ENCODE measurements around the gene USP25.

USP25 gene

DNA sequence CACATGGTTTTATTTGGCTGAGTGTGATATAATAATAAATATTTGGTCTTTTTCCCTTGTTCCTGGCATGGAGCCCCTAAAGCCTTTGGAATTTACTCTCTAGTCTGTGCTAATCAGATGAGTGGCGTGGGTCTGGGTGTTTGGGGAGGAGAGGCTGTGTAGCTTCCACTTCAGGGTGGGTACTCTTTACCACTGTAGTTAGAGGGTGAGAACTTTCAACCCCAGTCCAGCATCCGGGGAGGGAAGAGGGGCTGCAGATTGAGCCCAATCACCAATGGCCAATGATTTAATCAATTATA lies 20.0 kb downstream of the USP25 start:
- Histone ChIP-seq H3K4me1 (ENCODE audit: control insufficient read depth, insufficient read depth, low read length) (peaks cover 19% of the 10 kb centered on the region), H3K36me3 (ENCODE audit: insufficient read depth, low read length) (no peaks in the 10 kb centered on the region), H3K27me3 (ENCODE audit: control insufficient read depth, insufficient read depth, low read length) (no peaks in the 10 kb centered on the region), H3K9me3 (replicated peaks; ENCODE audit: low read length) (no peaks in the 10 kb centered on the region), H3K9ac (ENCODE audit: low read depth, low read length) (no peak overlapping the region), H3K4me3 (ENCODE audit: low read length) (no peak overlapping the region), H3K4me2 (ENCODE audit: low read length) (no peak overlapping the region)

DNA sequence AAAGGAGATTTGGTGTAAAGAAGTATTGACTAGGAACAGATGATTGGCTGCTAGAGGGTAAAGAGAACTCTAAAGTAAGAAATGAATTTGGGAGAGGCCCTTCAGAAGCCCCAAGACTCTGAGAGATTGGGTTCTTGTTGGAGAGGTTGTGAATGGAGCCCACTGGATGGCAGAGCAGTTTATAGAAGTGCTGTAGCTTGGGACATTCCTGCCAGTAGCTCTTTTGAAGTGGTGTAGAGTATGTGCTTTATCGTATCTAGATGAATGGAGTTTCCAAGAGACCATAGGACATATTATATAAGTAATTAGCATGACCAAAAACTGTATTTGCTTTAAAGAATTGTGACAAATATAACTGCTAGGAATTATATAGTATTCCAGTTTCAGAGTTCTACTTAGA lies 21.3 kb downstream of the USP25 start:
- Histone ChIP-seq H3K9me3 (replicated peaks; ENCODE audit: low read length) (no peaks in the 10 kb centered on the region), H3K4me3 (ENCODE audit: low read length) (no peak overlapping the region), H3K9ac (ENCODE audit: low read depth, low read length) (no peak overlapping the region), H3K27me3 (ENCODE audit: control insufficient read depth, insufficient read depth, low read length) (no peaks in the 10 kb centered on the region), H3K4me1 (ENCODE audit: control insufficient read depth, insufficient read depth, low read length) (peaks cover 22% of the 10 kb centered on the region), H3K4me2 (ENCODE audit: low read length) (no peak overlapping the region), H3K36me3 (ENCODE audit: insufficient read depth, low read length) (no peaks in the 10 kb centered on the region)

DNA sequence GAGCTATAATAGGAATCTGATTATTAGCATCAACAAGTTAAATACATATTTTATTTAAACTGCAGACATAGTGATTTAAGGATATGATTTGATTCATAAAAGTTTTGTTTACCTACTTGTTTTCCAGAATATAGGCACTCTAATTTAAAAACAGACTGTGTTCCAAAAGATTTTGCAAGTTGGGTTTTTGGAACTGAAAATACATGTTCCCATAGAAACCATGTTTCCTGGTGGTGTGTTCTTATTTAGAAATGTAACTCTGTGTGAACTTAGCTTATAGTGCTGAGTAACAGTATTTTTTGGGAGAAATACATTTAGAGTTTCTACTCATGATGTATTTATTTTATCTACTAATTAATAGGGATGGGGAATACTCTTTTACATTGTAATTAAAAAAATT lies 21.8 kb downstream of the USP25 start:
- Histone ChIP-seq H3K4me2 (ENCODE audit: low read length) (no peak overlapping the region), H3K27me3 (ENCODE audit: control insufficient read depth, insufficient read depth, low read length) (no peaks in the 10 kb centered on the region), H3K9me3 (replicated peaks; ENCODE audit: low read length) (no peaks in the 10 kb centered on the region), H3K36me3 (ENCODE audit: insufficient read depth, low read length) (no peaks in the 10 kb centered on the region), H3K4me3 (ENCODE audit: low read length) (no peak overlapping the region), H3K9ac (ENCODE audit: low read depth, low read length) (no peak overlapping the region), H3K4me1 (ENCODE audit: control insufficient read depth, insufficient read depth, low read length) (peaks cover 22% of the 10 kb centered on the region)

DNA sequence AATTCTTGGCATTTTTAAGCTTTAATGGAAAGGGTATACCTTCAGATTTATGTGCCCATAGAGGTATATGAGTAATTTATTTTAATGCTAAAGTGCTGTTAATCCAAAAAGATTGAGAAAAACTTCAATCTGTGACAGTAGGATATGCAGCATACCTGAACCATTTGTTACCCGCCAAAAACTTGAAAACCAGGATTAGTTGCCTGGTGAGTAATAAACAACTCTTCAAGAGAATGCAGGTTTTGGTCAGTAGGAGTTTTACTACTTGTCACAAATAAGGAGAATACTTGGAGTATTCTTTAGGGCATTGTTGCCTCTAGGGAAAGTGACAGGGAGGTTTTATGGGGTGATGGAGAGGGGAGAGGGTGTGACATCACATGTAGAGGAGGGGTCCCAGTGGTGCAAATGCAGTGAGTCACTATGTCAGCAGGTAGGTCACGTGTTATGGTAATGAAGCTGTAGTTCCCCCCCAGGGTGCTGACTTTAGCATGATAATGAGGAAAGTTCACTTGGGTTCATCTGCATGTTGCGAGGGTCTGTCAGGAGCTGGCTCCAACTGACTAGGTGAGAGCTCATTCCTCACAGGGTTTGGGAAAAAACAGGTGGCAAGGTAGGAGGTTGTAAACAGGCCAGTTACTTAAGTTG lies 23.1 kb downstream of the USP25 start:
- H3K36me3 ChIP-seq (ENCODE audit: insufficient read depth, low read length), result no peaks in the 10 kb centered on the region
- H3K27me3 ChIP-seq (ENCODE audit: control insufficient read depth, insufficient read depth, low read length), result no peaks in the 10 kb centered on the region
- no peak overlapping the region for H3K9ac ChIP-seq (ENCODE audit: low read depth, low read length)
- H3K9me3 ChIP-seq (replicated peaks; ENCODE audit: low read length), result no peaks in the 10 kb centered on the region
- no peak overlapping the region for H3K4me3 ChIP-seq (ENCODE audit: low read length)
- no peak overlapping the region for H3K4me2 ChIP-seq (ENCODE audit: low read length)
- peaks cover 22% of the 10 kb centered on the region for H3K4me1 ChIP-seq (ENCODE audit: control insufficient read depth, insufficient read depth, low read length)

DNA sequence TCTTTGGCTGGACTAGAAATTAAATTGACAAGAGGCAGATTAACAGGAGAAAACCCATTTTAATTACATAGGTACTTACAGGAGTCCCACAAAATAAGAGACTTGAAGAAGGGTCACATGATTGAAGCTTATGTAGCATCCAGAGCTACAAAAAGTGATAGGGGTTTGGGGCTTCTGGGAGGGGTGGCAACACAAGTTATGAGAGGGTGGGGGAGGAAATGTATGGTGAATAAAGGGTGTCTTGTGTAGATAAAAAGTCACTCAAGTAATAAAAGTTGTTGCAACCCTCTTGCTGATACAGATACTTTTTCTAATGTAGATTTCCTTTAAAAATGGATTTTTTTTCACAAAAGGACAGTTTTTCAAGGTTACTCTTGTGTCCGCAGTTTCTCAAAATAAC lies 24.0 kb downstream of the USP25 start:
- Histone ChIP-seq H3K4me1 (ENCODE audit: control insufficient read depth, insufficient read depth, low read length) (peaks cover 22% of the 10 kb centered on the region), H3K9ac (ENCODE audit: low read depth, low read length) (no peak overlapping the region), H3K36me3 (ENCODE audit: insufficient read depth, low read length) (no peaks in the 10 kb centered on the region), H3K27me3 (ENCODE audit: control insufficient read depth, insufficient read depth, low read length) (no peaks in the 10 kb centered on the region), H3K4me3 (ENCODE audit: low read length) (no peak overlapping the region), H3K4me2 (ENCODE audit: low read length) (no peak overlapping the region), H3K9me3 (replicated peaks; ENCODE audit: low read length) (no peaks in the 10 kb centered on the region)

DNA sequence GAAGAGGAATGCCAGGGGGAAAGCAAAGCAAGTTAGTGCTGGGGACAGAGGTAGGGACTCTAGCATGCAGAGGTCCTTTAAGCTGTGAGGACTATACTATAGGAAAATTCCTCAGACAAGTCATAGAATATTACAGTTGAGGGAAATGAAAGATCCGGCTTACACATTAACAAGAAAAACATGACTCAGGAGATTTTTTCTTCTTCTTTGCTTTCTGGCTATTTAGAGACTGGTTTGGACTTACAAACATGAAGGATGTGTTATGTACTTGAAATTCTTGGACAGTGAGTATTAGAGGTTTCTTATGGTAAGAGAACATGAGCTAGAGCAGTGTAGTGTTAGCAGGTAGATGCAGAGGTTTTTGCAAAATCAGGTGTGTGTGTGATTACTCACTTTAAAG lies 24.9 kb downstream of the USP25 start:
- Histone ChIP-seq H3K4me1 (ENCODE audit: control insufficient read depth, insufficient read depth, low read length) (peaks cover 14% of the 10 kb centered on the region), H3K4me2 (ENCODE audit: low read length) (peak overlapping the region; percentile 10), H3K9me3 (replicated peaks; ENCODE audit: low read length) (no peaks in the 10 kb centered on the region), H3K9ac (ENCODE audit: low read depth, low read length) (no peak overlapping the region), H3K36me3 (ENCODE audit: insufficient read depth, low read length) (no peaks in the 10 kb centered on the region), H3K4me3 (ENCODE audit: low read length) (no peak overlapping the region), H3K27me3 (ENCODE audit: control insufficient read depth, insufficient read depth, low read length) (no peaks in the 10 kb centered on the region)

DNA sequence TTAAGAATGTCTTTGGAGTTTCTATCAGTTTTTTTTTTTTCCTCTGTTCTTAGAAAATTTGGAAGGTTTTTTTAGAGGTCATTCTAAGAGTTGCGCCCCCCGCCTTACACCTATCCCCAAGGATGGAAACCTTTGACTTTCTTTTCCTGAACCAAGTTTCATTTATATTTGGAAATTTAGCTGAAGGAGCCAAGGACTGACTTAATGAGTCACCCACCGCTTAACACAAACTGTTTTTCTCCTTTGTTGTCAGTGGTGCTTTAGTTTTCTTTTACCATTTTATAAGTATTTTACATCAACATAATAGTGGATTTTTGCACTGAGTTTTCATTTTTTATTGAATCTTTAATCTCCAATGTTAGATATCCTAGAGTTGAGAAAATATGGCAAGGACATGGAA lies 25.3 kb downstream of the USP25 start:
- Histone ChIP-seq H3K4me3 (ENCODE audit: low read length) (no peak overlapping the region), H3K9me3 (replicated peaks; ENCODE audit: low read length) (no peaks in the 10 kb centered on the region), H3K27me3 (ENCODE audit: control insufficient read depth, insufficient read depth, low read length) (no peaks in the 10 kb centered on the region), H3K9ac (ENCODE audit: low read depth, low read length) (no peak overlapping the region), H3K4me1 (ENCODE audit: control insufficient read depth, insufficient read depth, low read length) (peaks cover 11% of the 10 kb centered on the region), H3K4me2 (ENCODE audit: low read length) (no peak overlapping the region), H3K36me3 (ENCODE audit: insufficient read depth, low read length) (no peaks in the 10 kb centered on the region)

DNA sequence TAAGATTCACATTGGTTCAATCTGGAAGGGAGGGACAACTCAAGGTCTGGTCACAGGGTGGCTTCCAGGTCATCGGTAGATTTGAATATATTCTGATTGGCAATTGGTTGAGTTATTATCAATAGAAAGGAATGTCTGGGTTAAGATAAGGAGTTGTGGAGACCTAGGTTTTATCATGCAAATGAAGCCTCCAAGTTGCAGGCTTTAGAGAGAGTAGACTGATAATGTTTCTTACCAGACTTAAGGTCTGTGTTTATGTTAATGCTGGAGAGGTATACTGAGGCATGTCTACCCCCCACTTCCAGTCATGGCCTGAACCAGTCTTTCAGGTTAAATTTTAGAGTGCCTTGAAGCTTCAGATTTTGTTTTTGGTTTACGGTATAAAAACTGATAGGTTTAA lies 29.7 kb downstream of the USP25 start:
- Histone ChIP-seq H3K4me3 (ENCODE audit: low read length) (no peak overlapping the region), H3K4me1 (ENCODE audit: control insufficient read depth, insufficient read depth, low read length) (peaks cover 6% of the 10 kb centered on the region), H3K36me3 (ENCODE audit: insufficient read depth, low read length) (no peaks in the 10 kb centered on the region)

DNA sequence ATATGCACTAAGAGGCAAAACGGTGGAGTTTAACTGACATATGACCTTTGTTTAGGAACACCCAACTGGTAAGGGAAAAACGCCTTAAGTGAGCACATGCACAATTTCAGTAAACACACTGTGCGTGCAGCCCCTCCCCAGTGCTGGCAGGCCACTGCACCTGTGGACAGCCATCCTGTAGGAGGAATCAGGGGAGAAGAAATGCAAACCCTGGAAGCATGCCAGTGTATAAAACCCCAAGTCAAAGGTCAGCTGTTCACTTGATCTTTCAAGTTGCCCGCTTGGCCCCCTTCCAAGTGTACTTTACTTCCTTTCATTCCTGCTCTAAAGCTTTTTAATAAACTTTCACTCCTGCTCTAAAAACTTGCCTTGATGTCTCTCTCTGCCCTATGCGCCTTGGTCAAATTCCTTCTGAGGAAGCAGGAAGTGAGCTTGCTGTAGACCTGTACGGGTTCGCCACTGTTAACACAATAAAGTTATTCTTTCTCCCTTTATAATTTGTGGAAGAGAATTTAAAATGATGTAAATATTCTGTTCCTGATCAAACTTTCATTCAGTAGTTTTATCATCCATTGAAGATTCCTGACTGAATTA lies 31.8 kb downstream of the USP25 start:
- Histone ChIP-seq H3K36me3 (ENCODE audit: insufficient read depth, low read length) (no peaks in the 10 kb centered on the region), H3K4me2 (ENCODE audit: low read length) (no peak overlapping the region), H3K4me3 (ENCODE audit: low read length) (no peak overlapping the region), H3K27me3 (ENCODE audit: control insufficient read depth, insufficient read depth, low read length) (no peaks in the 10 kb centered on the region), H3K9ac (ENCODE audit: low read depth, low read length) (no peak overlapping the region), H3K4me1 (ENCODE audit: control insufficient read depth, insufficient read depth, low read length) (no peaks in the 10 kb centered on the region), H3K9me3 (replicated peaks; ENCODE audit: low read length) (no peaks in the 10 kb centered on the region)

More for the DNA sequence above, 29.7 kb downstream of the USP25 start:
- no peak overlapping the region for H3K4me2 ChIP-seq (ENCODE audit: low read length)
- H3K9me3 ChIP-seq (replicated peaks; ENCODE audit: low read length), result no peaks in the 10 kb centered on the region
- H3K27me3 ChIP-seq (ENCODE audit: control insufficient read depth, insufficient read depth, low read length), result no peaks in the 10 kb centered on the region
- H3K9ac ChIP-seq (ENCODE audit: low read depth, low read length), result no peak overlapping the region

DNA sequence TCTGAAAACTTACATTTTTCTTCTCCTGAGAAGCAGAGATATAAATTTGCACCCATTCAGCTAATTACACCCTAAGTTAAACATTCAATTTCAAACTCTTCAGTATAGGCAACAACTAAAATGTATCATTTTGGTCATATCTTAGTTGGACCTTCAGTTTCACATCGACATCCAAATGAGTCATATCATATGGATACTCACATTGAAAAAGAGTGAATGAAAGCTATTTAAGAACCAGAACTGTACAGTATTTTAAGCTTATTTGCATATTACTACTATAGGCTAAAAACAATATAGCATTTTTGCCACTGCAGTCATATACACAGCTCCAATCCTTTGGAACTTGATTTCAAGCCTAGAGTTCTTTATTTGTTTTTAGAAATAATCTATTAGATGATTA lies 33.6 kb downstream of the USP25 start:
- Histone ChIP-seq H3K9me3 (replicated peaks; ENCODE audit: low read length) (no peaks in the 10 kb centered on the region), H3K4me2 (ENCODE audit: low read length) (no peak overlapping the region), H3K4me1 (ENCODE audit: control insufficient read depth, insufficient read depth, low read length) (no peaks in the 10 kb centered on the region), H3K27me3 (ENCODE audit: control insufficient read depth, insufficient read depth, low read length) (no peaks in the 10 kb centered on the region), H3K4me3 (ENCODE audit: low read length) (no peak overlapping the region), H3K9ac (ENCODE audit: low read depth, low read length) (no peak overlapping the region), H3K36me3 (ENCODE audit: insufficient read depth, low read length) (no peaks in the 10 kb centered on the region)

DNA sequence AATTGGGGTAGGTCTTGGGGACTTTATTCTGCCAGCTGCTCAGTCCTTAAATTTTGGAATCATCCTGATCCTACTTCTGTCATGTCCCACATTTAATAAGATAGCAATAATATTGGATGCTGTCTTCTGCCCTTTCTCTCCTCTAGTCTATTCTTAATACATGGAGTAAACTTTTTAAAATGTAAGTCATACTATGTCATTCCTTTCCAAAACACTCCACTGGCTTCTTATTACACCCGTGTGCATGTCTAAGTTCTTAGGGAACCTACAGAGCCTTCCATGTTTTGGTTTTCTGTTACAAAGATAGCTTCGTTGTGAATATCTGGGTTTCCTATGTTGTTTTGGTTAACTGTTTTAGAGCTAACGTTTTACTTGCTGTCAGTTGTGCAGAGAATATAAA lies 35.1 kb downstream of the USP25 start:
- no peaks in the 10 kb centered on the region for H3K4me1 ChIP-seq (ENCODE audit: control insufficient read depth, insufficient read depth, low read length)
- H3K9ac ChIP-seq (ENCODE audit: low read depth, low read length), result no peak overlapping the region
- no peak overlapping the region for H3K4me2 ChIP-seq (ENCODE audit: low read length)
- H3K36me3 ChIP-seq (ENCODE audit: insufficient read depth, low read length), result no peaks in the 10 kb centered on the region
- no peaks in the 10 kb centered on the region for H3K9me3 ChIP-seq (replicated peaks; ENCODE audit: low read length)
- H3K27me3 ChIP-seq (ENCODE audit: control insufficient read depth, insufficient read depth, low read length), result no peaks in the 10 kb centered on the region
- H3K4me3 ChIP-seq (ENCODE audit: low read length), result no peak overlapping the region

DNA sequence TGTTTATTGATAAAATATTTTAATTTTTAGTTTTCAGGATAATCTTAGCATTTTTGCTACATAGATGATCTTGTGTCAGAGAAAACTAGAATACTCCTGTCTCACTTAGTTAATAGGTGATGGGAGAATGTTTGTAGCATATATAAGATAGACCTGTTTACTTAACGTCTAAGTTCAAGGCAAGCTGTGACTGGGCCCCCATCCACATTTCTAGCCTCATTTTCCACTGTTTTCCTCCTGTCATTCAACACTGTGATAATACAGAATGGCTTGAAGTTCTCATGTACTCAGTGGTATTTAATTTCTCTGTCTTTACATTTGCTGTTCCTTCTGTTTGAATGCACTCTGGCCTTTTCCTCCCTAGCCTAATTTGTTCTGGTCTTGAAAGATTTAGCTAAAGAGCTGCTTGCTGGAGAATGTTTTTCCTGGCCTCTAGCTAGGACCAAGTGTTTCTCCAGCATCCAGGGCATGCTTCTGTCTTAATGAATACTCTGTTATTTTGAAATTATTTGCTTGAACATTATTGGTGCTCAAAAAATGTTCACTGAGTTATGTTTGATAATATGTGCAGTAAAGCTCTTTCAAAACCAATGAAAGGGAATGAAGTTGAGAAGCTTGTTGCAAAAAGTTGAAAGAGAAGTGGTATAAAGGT lies 37.3 kb downstream of the USP25 start:
- no peak overlapping the region for H3K4me3 ChIP-seq (ENCODE audit: low read length)

More for the DNA sequence above, 37.3 kb downstream of the USP25 start:
- no peak overlapping the region for H3K9ac ChIP-seq (ENCODE audit: low read depth, low read length)
- no peak overlapping the region for H3K4me2 ChIP-seq (ENCODE audit: low read length)
- H3K9me3 ChIP-seq (replicated peaks; ENCODE audit: low read length), result no peaks in the 10 kb centered on the region
- H3K4me1 ChIP-seq (ENCODE audit: control insufficient read depth, insufficient read depth, low read length), result no peaks in the 10 kb centered on the region
- H3K27me3 ChIP-seq (ENCODE audit: control insufficient read depth, insufficient read depth, low read length), result no peaks in the 10 kb centered on the region
- no peaks in the 10 kb centered on the region for H3K36me3 ChIP-seq (ENCODE audit: insufficient read depth, low read length)
